HG03159 (cell line): ENCODE results near the gene ARHGAP18.

Experiments used
- ATAC-seq: cut with Tn5 transposase; IDR thresholded peaks from one replicate; pipeline ENCODE4 v1.9.1; 2021; ENCODE audit warnings: mild to moderate bottlenecking, moderate library complexity; ENCODE audit not compliant: unreplicated experiment

The ARHGAP18 gene

DNA sequence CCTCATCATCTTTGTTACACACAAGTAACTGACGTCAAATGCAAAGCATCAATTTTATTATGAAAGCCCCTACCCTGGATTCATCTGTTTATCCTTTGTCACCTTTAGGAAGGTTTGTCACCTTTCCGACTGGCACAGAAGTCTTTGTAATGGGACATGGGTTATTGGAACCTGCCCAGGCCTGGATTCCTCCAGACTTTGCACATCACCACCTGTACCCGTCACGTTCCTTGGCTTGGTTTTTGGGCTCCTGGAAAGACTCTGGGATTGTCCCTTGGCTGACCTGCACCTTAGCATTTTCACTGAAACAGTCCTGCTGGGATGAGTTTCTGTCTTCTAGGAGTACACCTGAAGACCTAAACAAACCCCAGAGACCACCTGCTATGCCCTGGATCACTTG is 15.4 kb upstream of the ARHGAP18 start:
- ATAC-seq: no peak

DNA sequence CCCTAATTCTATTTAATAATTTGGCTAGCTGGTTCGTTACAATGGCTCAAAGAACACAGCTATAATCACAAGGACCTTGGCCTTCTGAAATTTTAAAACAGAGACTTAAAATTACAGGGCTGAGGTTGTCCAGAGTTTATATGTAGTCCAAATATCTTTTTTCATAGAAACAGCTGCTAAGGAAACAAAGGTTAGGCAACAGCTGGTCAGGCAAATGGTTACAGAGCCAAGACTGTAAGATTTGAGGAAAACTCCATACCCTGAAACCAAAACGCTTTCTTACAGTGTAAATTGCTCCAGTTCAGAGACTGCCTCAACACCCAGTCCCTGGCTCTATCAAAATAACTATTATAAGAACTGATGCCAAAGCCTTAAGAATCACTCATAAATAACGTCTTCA is 9.7 kb upstream of the ARHGAP18 start:
- ATAC-seq: no peak

GRCh38 chr6:129717277-129717676 is 7.3 kb upstream of the ARHGAP18 start:
- no peak for ATAC-seq

GRCh38 chr6:129713806-129714333 is 3.9 kb upstream of the ARHGAP18 start:
- ATAC-seq: no peak

DNA sequence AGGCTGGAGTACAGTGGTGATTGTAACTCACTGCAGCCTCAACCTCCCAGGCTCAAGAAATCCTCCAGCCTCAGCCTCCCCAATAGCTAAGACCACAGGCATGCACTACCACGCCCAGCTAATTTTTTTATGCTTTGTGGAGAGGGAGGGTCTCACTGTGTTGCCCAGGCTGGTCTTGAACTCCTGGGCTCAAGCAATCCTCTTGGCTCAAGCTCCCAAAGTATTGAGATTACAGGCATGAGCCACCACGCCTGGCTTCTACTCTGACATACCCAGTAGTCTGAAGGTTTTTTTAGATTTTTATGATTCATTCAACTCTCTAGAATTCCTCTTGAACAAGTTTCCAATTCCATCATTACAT is 1.3 kb upstream of the ARHGAP18 start:
- no peak for ATAC-seq

GRCh38 chr6:129710450-129711270 is 683 bp upstream of the ARHGAP18 start:
- ATAC-seq: no peak

GRCh38 chr6:129709196-129709768 is 695 bp downstream of the ARHGAP18 start:
- ATAC-seq: peak; percentile 25

- ATAC-seq: no peak
Observed at GRCh38 chr6:129708496-129709195, 1.3 kb downstream of the ARHGAP18 start.

DNA sequence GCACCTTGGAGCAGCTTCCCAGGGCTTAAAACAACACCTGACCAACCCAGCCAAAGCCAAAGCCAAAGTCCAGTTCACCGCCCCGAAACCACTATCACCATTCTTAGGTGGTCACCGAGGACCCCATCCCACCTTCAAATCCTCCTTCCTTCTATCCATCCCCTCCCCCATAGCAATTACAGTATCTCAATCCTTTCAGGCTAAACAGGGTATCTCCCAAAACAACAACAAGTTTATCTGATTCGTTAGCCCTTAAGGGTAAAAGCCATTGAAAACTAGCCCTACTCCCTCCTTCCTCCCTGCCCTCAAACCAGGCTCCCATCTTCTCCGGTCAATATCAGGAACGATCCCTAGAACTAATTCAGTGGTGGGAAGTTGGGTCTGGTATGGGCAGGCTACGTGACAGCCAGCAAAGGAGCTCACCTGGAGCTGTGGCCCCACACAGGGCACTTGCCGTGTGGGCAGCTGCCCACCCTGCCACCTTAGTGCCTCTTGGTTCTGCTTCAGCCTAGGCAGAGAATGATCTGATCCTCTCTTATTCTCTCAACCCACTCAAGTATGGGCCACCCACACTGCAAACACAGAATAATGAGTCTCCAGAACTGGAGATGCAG is 2.0 kb downstream of the ARHGAP18 start:
- no peak for ATAC-seq

- ATAC-seq: no peak
Observed at GRCh38 chr6:129707028-129707427, 2.9 kb downstream of the ARHGAP18 start.

GRCh38 chr6:129705212-129705611 is 4.8 kb downstream of the ARHGAP18 start:
- ATAC-seq: no peak

DNA sequence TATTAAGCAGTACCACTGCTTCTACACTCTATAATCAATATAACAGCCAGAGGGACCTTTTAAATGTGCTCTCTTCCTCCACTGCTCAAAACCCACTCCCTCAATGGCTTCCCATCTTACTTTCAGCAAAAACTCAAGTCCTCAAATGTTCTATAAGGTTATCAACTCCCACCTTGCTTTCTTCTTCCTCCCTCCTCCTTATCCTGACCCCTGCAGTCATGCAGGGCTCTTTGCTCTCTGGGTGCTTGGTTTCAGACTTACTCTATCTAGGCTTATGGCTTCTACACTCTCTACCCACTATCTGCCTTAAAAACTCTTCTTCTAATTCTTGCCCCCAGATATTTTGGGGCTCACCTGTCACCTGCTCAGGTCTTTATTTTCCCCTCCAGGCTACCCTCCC is 5.3 kb downstream of the ARHGAP18 start:
- ATAC-seq: no peak

DNA sequence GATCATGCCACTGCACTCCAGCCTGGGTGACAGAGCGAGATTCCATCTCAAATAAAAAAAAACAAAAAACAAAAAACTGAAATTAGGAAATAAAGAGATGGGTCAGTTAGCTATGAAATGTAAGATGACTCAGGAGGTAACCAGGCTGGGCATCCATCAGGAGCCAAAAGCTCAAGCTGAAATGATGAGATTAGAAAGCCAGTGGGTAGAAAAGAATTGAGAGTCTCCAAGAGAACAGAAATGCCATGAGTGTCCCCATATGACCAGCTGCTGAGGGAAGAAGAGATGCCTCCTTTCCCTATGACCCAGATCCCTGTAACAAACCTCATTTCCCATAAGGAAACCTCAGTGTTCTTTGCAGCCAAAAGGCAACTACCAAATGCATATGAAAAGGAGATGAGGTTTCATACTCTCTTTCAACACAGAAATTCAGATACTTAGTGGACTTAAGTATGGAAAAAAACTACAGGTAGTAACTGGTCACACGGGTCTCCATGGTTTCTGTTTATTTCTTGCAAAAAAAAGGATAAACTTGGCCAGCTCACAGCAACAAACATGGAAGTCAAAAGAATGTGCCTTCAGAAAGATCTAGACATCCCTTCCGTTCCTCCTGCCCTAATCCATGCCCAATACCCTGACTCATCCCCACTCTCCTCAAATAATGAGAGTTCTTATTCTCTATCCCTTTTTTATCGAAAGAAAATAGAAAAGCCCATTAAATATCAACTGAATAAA is 8.1 kb downstream of the ARHGAP18 start:
- no peak for ATAC-seq

GRCh38 chr6:129700666-129701065 is 9.3 kb downstream of the ARHGAP18 start:
- ATAC-seq: no peak

- ATAC-seq: no peak
Observed at GRCh38 chr6:129699659-129700058, 10.3 kb downstream of the ARHGAP18 start.

GRCh38 chr6:129698430-129698829 is 11.5 kb downstream of the ARHGAP18 start:
- ATAC-seq: no peak

DNA sequence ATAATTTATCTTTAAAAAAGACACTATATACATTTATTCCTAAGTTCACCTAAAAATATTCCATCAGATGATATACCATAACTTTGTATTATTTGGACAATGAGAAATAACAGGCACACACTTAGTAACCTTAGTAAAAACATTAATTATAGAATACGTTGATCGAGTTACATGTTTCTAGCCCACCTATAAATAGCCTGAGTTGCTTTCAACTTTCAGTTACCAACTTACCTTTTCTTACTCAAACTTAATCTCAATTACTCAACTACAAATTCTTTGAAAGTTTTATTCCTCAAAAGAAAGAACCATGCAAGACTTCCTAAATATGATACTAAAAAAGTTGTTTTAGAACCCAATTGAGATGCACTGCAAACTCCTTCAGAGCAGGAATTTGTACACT is 12.2 kb downstream of the ARHGAP18 start:
- no peak for ATAC-seq

DNA sequence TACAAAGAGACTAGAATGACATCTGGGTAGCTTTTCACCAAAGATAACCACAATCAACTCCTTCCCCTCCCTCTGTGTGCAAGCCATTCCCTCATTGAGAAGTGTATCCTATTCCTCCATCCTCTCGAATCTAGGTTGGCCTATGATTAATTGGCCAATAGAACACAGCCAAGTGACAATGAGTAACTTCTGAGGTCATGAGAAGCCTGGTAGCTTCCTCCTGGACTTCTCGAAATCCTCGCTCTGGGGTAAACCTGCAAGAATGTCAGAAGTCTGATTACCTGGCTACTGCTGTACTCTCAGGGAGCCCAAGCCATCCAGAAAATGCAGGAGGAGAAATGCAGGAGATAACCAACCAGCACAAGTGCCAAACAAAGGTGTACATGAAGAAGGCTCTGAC is 13.1 kb downstream of the ARHGAP18 start:
- no peak for ATAC-seq

- ATAC-seq: no peak
Observed at GRCh38 chr6:129696028-129696418, 14.0 kb downstream of the ARHGAP18 start.

DNA sequence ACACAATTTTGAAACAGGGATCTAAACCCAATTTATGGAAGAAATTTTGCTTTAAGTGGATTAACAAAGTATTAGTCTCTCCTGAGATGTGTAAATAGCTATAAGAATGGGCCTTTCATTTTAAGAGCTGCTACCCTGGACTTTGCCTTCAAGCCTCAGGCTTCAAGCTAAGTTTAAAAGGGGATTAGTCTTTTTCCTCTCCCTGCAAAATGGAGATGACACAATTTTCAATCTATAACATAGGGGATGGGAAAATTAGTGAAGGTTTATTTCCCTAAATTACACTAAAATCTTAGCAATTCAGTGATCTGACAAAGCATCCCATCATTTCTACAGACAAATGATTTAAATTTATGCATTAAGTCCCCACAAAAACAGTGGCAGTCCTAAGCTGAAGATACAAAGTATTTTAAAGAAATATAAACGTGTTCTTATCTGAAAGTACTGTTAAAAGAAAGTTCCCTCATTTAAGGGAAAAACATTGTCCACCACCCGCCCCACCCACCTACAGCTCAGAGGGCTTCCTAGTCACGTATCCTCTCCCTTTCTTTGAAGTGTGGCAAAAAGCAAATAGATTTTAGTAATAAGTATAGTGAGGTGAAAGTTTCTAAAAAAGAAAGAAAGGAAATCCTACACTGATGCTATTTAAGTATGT is 14.5 kb downstream of the ARHGAP18 start:
- no peak for ATAC-seq
